Epithelial cell of umbilical artery (primary cell): ENCODE measurements around the gene CCDC102B. TPM values are rescaled to one million over a fixed set of nuclear protein-coding genes. Genes with fewer than 3 reads are reported as not detected.

ENCODE experiments used
- total RNA-seq: library from RNA; depleted of rRNA; stranded (reverse); fragments of >200 nt; gene quantifications from 2 replicates; pipeline ENCODE4 v1.2.3, GENCODE V29; 2014

The CCDC102B gene
- total RNA-seq, result 3.0 and 9.1 TPM in 2 replicates

GRCh38 chr18:68797871-68798270 is at the start of gene CCDC102B:
Gene CCDC102B (plus strand): TSS chr18:68798080. CDS start chr18:68836764, 38,684 bp downstream.

Other genes starting within 250 kb of the CCDC102B start
- 114 and 127 TPM in 2 replicates for gene TMX3, start 83.0 kb upstream of the CCDC102B start, total RNA-seq